GM12873 (cell line): ENCODE measurements around the gene RAET1G.

Experiments used
- CTCF ChIP-seq: IDR thresholded peaks from 2 replicates; pipeline ENCODE4 v1.5.1; 2012; ENCODE audit warnings: low read depth, mild to moderate bottlenecking, moderate library complexity, low read length, control low read depth; ENCODE audit not compliant: insufficient read depth; ENCODE audit errors: missing control alignments

The RAET1G gene

GRCh38 chr6:149913540-149914240 is 9.2 kb downstream of the RAET1G start:
- no peak for TF ChIP-seq CTCF

GRCh38 chr6:149913085-149913484 is 9.8 kb downstream of the RAET1G start:
- TF ChIP-seq CTCF = no peak

- no peak for TF ChIP-seq CTCF
Observed at GRCh38 chr6:149910721-149911151, 12.2 kb downstream of the RAET1G start.

GRCh38 chr6:149909701-149910470 is 13.0 kb downstream of the RAET1G start:
- no peak for TF ChIP-seq CTCF

GRCh38 chr6:149907317-149907716 is 15.6 kb downstream of the RAET1G start:
- no peak for TF ChIP-seq CTCF

GRCh38 chr6:149906405-149906804 is 16.5 kb downstream of the RAET1G start:
- no peak for TF ChIP-seq CTCF

GRCh38 chr6:149905911-149906371 is 17.0 kb downstream of the RAET1G start:
- no peak for TF ChIP-seq CTCF
